GM19463 (cell line): ENCODE data around the gene GGT6.

Experiments
- ATAC-seq: cut with Tn5 transposase; IDR thresholded peaks from one replicate; pipeline ENCODE4 v1.9.1; 2021; ENCODE audit warnings: mild to moderate bottlenecking, moderate library complexity; ENCODE audit not compliant: unreplicated experiment

The GGT6 gene

GRCh38 chr17:4576729-4577322, 16.4 kb upstream of the GGT6 start:
- ATAC-seq, result no peak

- ATAC-seq, result no peak
Observed at GRCh38 chr17:4576161-4576558, 15.8 kb upstream of the GGT6 start.

GRCh38 chr17:4574448-4575045, 14.2 kb upstream of the GGT6 start:
- ATAC-seq, result no peak

GRCh38 chr17:4573669-4574068, 13.3 kb upstream of the GGT6 start:
- ATAC-seq, result no peak

GRCh38 chr17:4573115-4573514, 12.7 kb upstream of the GGT6 start:
- ATAC-seq, result no peak

GRCh38 chr17:4572131-4572530, 11.8 kb upstream of the GGT6 start:
- ATAC-seq, result no peak

- no peak for ATAC-seq
Observed at GRCh38 chr17:4569591-4569990, 9.2 kb upstream of the GGT6 start.

GRCh38 chr17:4566785-4567184, 6.4 kb upstream of the GGT6 start:
- ATAC-seq, result no peak

GRCh38 chr17:4565209-4566141, 5.1 kb upstream of the GGT6 start:
- ATAC-seq, result no peak

- no peak for ATAC-seq
Observed at GRCh38 chr17:4562015-4562969, 1.9 kb upstream of the GGT6 start.

- ATAC-seq, result no peak
Observed at GRCh38 chr17:4560837-4561256, 470 bp upstream of the GGT6 start.

GRCh38 chr17:4559966-4560365, 411 bp downstream of the GGT6 start:
- ATAC-seq, result no peak

- ATAC-seq, result no peak
Observed at GRCh38 chr17:4559139-4559791, 1.1 kb downstream of the GGT6 start.

GRCh38 chr17:4558347-4558971, 1.9 kb downstream of the GGT6 start:
- no peak for ATAC-seq

GRCh38 chr17:4557626-4558346, 2.6 kb downstream of the GGT6 start:
- no peak for ATAC-seq

GRCh38 chr17:4556996-4557395, 3.4 kb downstream of the GGT6 start:
- no peak for ATAC-seq

GRCh38 chr17:4555873-4556759, 4.3 kb downstream of the GGT6 start:
- no peak for ATAC-seq
